ENCODE measurements around the gene DPYD. TPM values are rescaled to one million over a fixed set of nuclear protein-coding genes. Genes with fewer than 3 reads are reported as not detected.

The DPYD gene
- total RNA-seq, 1 donor from 2014 or later, result 11.9 TPM

DNA sequence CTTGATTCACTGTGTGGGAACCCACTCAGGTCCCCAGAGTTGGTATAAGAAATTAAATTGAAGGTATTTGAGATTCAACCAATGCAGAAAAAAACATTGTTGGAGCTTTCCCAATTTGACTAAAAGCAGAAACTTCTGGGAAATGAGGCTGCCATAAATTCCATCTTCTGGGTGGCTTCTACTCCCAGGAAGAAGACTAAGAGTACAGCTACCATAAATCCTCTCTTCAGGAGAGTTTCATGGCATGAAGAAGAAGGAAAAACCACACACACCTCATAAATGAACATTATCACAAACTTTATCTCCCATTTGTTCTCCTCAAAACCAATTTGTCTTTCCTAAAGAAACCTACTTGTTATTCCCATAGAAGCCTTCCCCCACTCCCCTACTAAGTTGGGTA is 283.9 kb downstream of the DPYD start:
- no peak for DNase-seq (ENCODE audit: low spot score)
- no peak overlapping the region for H3K27ac Mint-ChIP-seq
- no peak overlapping the region for H3K4me3 Mint-ChIP-seq (ENCODE audit: low read depth)
- intact Hi-C loops (cut with micrococcal nuclease), result no loop called here
- H3K4me1 Mint-ChIP-seq (ENCODE audit: low read depth), result peaks cover 4% of the 10 kb centered on the region
- no peaks in the 10 kb centered on the region for H3K36me3 Mint-ChIP-seq (ENCODE audit: low read depth)
- no peaks in the 10 kb centered on the region for H3K27me3 Mint-ChIP-seq (ENCODE audit: low read depth)
- no peaks in the 10 kb centered on the region for H3K9me3 Mint-ChIP-seq

DNA sequence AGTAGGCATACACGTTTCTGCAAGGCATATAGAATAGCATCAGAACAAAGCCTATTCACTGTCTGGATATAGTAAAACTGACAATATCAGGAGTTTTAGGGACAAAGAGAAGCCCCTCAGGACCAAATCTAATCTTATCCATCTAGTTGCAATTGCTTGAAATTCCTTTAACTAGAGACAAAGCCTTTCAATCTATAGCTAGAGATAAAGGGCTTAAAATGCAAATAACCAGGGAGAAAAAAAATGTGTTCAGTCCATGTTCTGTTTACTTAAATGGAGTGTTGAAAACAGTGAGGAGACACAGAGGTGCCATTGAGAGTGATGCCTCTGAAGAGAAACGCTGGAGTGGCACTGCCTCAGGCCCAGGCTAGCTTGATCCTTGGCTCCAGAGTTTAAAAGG is 286.1 kb downstream of the DPYD start:
- no peaks in the 10 kb centered on the region for H3K4me1 Mint-ChIP-seq (ENCODE audit: low read depth)
- intact Hi-C loops (cut with micrococcal nuclease), result no loop called here
- H3K27ac Mint-ChIP-seq, result no peak overlapping the region
- DNase-seq (ENCODE audit: low spot score), result no peak
- no peaks in the 10 kb centered on the region for H3K9me3 Mint-ChIP-seq
- no peaks in the 10 kb centered on the region for H3K27me3 Mint-ChIP-seq (ENCODE audit: low read depth)
- H3K4me3 Mint-ChIP-seq (ENCODE audit: low read depth), result no peak overlapping the region
- H3K36me3 Mint-ChIP-seq (ENCODE audit: low read depth), result no peaks in the 10 kb centered on the region

DNA sequence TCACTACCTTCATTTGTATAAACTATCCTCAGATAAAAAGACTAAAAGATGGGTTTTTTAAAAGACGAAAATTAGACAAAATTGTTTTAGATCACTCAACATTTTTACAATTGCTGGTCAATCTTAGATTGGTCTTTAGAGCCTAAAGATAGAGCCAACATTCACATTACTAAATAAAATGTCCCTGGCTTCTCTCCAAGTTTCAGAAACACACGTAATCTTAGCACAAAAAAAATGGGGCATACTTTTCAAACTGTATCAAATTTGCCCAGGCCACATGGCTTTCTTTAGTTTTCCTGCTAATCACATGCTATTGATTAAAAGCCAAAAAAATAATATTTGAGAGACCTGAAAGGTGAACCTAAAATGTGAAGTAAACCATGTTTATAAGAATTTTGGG is 288.1 kb downstream of the DPYD start:
- DNase-seq (ENCODE audit: low spot score), result no peak
- Mint-ChIP-seq H3K9me3 (no peaks in the 10 kb centered on the region), H3K27me3 (ENCODE audit: low read depth) (no peaks in the 10 kb centered on the region), H3K27ac (no peak overlapping the region), H3K36me3 (ENCODE audit: low read depth) (no peaks in the 10 kb centered on the region), H3K4me1 (ENCODE audit: low read depth) (no peaks in the 10 kb centered on the region), H3K4me3 (ENCODE audit: low read depth) (no peak overlapping the region)
- intact Hi-C loops (cut with micrococcal nuclease), result no loop called here

DNA sequence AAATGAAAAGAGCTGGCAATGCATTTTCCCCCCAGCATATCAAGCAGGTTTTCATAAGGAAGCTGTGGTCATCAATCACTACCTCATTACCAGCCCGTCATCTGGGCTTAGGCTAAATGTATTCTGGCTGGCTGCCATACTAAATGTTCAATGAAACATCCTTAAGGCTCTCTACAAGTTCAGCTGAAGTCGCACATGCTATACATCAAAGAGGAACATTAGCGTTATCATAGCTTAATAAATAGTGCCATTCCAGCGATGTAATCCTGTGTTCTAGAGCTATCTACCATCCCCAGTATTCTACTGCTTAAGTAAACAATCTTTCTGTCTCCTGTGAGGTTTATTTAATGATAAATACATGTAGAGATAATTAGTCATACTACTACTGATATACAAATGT is 288.8 kb downstream of the DPYD start:
- Mint-ChIP-seq H3K4me1 (ENCODE audit: low read depth) (no peaks in the 10 kb centered on the region), H3K36me3 (ENCODE audit: low read depth) (no peaks in the 10 kb centered on the region), H3K27me3 (ENCODE audit: low read depth) (no peaks in the 10 kb centered on the region), H3K4me3 (ENCODE audit: low read depth) (no peak overlapping the region), H3K27ac (no peak overlapping the region), H3K9me3 (no peaks in the 10 kb centered on the region)
- no peak for DNase-seq (ENCODE audit: low spot score)
- intact Hi-C loops (cut with micrococcal nuclease), result no loop called here

GRCh38 chr1:97630948-97631347 is 289.9 kb downstream of the DPYD start:
- no peaks in the 10 kb centered on the region for H3K27me3 Mint-ChIP-seq (ENCODE audit: low read depth)

DNA sequence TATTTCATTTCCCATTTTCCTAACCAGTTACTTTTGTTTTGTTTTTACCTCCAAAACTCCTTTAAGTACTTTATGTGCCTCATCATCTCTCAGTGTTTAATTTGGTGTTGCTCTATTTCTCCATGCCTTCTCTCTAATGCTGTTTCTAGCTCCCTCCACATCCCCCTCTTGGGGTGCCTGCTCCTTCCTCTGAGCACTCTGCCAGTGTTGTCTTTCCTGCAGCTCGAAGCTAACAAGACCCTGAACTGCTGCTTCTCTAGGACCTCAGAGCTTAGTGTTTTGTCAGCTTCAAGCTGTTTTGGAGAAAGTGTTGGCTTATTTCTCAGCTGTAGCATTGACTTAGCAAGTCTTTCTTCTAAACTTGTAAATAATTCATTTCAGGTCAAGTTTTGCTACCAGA is 290.6 kb downstream of the DPYD start:
- H3K27ac Mint-ChIP-seq, result no peak overlapping the region
- DNase-seq (ENCODE audit: low spot score), result no peak
- H3K4me1 Mint-ChIP-seq (ENCODE audit: low read depth), result no peaks in the 10 kb centered on the region
- no peaks in the 10 kb centered on the region for H3K9me3 Mint-ChIP-seq
- H3K36me3 Mint-ChIP-seq (ENCODE audit: low read depth), result no peaks in the 10 kb centered on the region
- H3K27me3 Mint-ChIP-seq (ENCODE audit: low read depth), result no peaks in the 10 kb centered on the region
- intact Hi-C loops (cut with micrococcal nuclease), result no loop called here
- no peak overlapping the region for H3K4me3 Mint-ChIP-seq (ENCODE audit: low read depth)

More at GRCh38 chr1:97630948-97631347, 289.9 kb downstream of the DPYD start:
- no peaks in the 10 kb centered on the region for H3K9me3 Mint-ChIP-seq
- H3K4me1 Mint-ChIP-seq (ENCODE audit: low read depth), result no peaks in the 10 kb centered on the region
- no peak for DNase-seq (ENCODE audit: low spot score)
- H3K36me3 Mint-ChIP-seq (ENCODE audit: low read depth), result no peaks in the 10 kb centered on the region
- no peak overlapping the region for H3K27ac Mint-ChIP-seq
- no peak overlapping the region for H3K4me3 Mint-ChIP-seq (ENCODE audit: low read depth)
- intact Hi-C loops (cut with micrococcal nuclease), result no loop called here

DNA sequence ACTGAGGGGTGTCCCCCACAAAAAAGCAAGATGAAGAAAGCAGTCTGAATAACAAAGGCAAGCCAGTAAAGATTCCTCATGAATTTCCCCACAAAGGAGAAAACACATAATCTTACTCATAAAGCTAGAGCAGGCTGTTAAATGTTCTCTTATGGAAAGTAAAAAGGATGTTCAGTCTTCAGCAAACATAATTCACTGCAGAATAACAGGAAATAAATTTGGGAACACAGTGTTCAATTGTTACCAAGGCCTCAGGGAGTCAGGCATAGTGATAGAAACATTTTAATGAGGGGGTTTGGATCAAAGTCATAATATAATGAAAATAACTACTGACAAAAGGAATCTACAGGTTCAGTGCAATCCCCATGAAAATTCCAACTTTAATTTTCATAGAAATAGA is 297.6 kb downstream of the DPYD start:
- intact Hi-C loops (cut with micrococcal nuclease), result no loop called here
- H3K36me3 Mint-ChIP-seq (ENCODE audit: low read depth), result no peaks in the 10 kb centered on the region
- no peak overlapping the region for H3K27ac Mint-ChIP-seq
- no peak overlapping the region for H3K4me3 Mint-ChIP-seq (ENCODE audit: low read depth)
- no peaks in the 10 kb centered on the region for H3K9me3 Mint-ChIP-seq
- no peak for DNase-seq (ENCODE audit: low spot score)
- no peaks in the 10 kb centered on the region for H3K27me3 Mint-ChIP-seq (ENCODE audit: low read depth)
- H3K4me1 Mint-ChIP-seq (ENCODE audit: low read depth), result no peaks in the 10 kb centered on the region

DNA sequence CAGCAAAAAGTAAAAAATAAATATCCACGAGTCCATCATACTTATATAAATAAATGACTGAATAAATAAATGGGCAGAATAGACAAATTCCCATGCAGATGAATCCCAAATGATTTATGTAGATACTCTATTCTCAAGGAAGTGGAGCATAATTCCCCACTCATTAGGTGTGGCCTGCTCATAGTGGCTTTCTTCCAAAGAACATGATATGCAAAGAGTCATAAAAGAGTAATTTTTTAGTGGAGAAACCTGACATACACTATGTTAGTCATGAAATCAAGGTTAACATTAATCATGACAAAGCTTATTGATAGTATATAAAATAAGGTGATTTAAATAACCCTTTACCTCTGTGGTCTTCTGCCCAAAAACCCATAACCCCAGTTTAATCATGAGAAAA is 298.9 kb downstream of the DPYD start:
- intact Hi-C loops (cut with micrococcal nuclease), result no loop called here
- H3K36me3 Mint-ChIP-seq (ENCODE audit: low read depth), result no peaks in the 10 kb centered on the region
- H3K4me1 Mint-ChIP-seq (ENCODE audit: low read depth), result no peaks in the 10 kb centered on the region
- no peak for DNase-seq (ENCODE audit: low spot score)
- no peaks in the 10 kb centered on the region for H3K27me3 Mint-ChIP-seq (ENCODE audit: low read depth)
- H3K4me3 Mint-ChIP-seq (ENCODE audit: low read depth), result no peak overlapping the region
- no peaks in the 10 kb centered on the region for H3K9me3 Mint-ChIP-seq
- H3K27ac Mint-ChIP-seq, result no peak overlapping the region

GRCh38 chr1:97619706-97620105 is 301.1 kb downstream of the DPYD start:
- Mint-ChIP-seq H3K9me3 (no peaks in the 10 kb centered on the region), H3K4me3 (ENCODE audit: low read depth) (no peak overlapping the region), H3K27ac (no peak overlapping the region), H3K27me3 (ENCODE audit: low read depth) (no peaks in the 10 kb centered on the region), H3K4me1 (ENCODE audit: low read depth) (no peaks in the 10 kb centered on the region), H3K36me3 (ENCODE audit: low read depth) (no peaks in the 10 kb centered on the region)
- no peak for DNase-seq (ENCODE audit: low spot score)
- intact Hi-C loops (cut with micrococcal nuclease), result no loop called here

DNA sequence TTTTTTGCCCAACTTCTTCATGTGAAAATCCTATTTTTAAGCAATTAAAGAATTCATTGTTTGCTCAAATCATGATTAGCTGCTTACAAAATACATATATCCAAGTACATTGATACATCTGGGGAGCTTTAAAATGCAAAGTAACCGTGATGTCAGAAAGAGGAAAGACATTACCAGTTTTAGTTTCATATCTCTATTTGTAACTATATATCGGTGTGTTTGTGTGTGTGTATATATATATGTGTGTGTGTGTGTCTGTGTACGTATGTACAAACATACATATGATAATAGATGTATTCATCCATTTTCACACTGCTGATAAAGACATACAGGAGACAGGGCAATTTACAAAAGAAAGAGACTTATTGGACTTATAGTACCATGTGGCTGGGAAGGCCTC is 310.1 kb downstream of the DPYD start:
- DNase-seq (ENCODE audit: low spot score), result no peak
- intact Hi-C loops (cut with micrococcal nuclease), result no loop called here
- Mint-ChIP-seq H3K27ac (no peak overlapping the region), H3K27me3 (ENCODE audit: low read depth) (no peaks in the 10 kb centered on the region), H3K4me3 (ENCODE audit: low read depth) (no peak overlapping the region), H3K4me1 (ENCODE audit: low read depth) (no peaks in the 10 kb centered on the region), H3K36me3 (ENCODE audit: low read depth) (no peaks in the 10 kb centered on the region), H3K9me3 (no peaks in the 10 kb centered on the region)

DNA sequence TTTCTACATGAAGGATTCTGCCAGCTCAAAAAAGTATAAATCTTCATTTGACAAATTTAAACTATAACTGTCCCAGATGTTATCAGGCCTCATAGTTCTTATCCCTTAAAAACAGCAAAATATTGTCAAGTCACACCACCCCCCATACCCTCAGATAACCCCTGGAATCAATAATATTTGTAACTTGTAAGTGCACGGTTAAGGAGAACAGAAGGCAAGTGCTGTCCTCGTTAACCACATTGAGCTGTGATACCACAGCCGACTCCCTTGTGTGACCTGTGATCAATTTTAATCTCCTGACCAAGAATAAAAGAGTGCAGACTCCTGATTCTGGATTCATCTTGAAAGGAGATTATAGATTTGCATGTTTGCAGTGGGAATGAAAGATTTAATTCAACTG is 310.7 kb downstream of the DPYD start:
- intact Hi-C loops (cut with micrococcal nuclease), result no loop called here
- Mint-ChIP-seq H3K36me3 (ENCODE audit: low read depth) (no peaks in the 10 kb centered on the region), H3K9me3 (no peaks in the 10 kb centered on the region), H3K4me1 (ENCODE audit: low read depth) (peaks cover 2% of the 10 kb centered on the region), H3K27me3 (ENCODE audit: low read depth) (no peaks in the 10 kb centered on the region), H3K27ac (no peak overlapping the region), H3K4me3 (ENCODE audit: low read depth) (no peak overlapping the region)
- no peak for DNase-seq (ENCODE audit: low spot score)

DNA sequence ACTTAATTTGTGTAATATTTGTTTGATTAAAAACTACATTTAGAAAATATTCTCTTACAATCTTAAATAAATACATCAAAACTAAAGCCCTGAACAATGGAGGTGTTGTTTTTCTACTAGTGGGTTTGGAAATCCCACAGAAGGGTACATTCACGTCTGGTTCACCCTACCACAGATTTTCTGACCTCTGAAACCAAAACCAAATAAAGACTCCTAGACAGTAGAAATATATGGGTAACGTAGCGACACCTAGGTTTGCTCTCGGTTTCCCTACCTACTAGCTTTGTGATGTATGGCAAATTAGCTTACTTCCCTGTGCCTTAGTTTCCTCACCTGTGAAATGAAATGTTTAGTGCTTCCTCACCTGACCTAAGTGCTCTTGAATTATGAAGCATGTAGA is 312.6 kb downstream of the DPYD start:
- H3K36me3 Mint-ChIP-seq (ENCODE audit: low read depth), result no peaks in the 10 kb centered on the region
- intact Hi-C loops (cut with micrococcal nuclease), result no loop called here
- H3K4me1 Mint-ChIP-seq (ENCODE audit: low read depth), result peaks cover 2% of the 10 kb centered on the region
- no peak for DNase-seq (ENCODE audit: low spot score)
- H3K4me3 Mint-ChIP-seq (ENCODE audit: low read depth), result no peak overlapping the region
- no peaks in the 10 kb centered on the region for H3K27me3 Mint-ChIP-seq (ENCODE audit: low read depth)
- no peak overlapping the region for H3K27ac Mint-ChIP-seq
- no peaks in the 10 kb centered on the region for H3K9me3 Mint-ChIP-seq

GRCh38 chr1:97603776-97604175 is 317.1 kb downstream of the DPYD start:
- intact Hi-C loops (cut with micrococcal nuclease), result no loop called here
- Mint-ChIP-seq H3K27me3 (ENCODE audit: low read depth) (no peaks in the 10 kb centered on the region), H3K9me3 (no peaks in the 10 kb centered on the region), H3K4me3 (ENCODE audit: low read depth) (no peak overlapping the region), H3K4me1 (ENCODE audit: low read depth) (peaks cover 2% of the 10 kb centered on the region), H3K27ac (no peak overlapping the region), H3K36me3 (ENCODE audit: low read depth) (no peaks in the 10 kb centered on the region)
- DNase-seq (ENCODE audit: low spot score), result no peak

DNA sequence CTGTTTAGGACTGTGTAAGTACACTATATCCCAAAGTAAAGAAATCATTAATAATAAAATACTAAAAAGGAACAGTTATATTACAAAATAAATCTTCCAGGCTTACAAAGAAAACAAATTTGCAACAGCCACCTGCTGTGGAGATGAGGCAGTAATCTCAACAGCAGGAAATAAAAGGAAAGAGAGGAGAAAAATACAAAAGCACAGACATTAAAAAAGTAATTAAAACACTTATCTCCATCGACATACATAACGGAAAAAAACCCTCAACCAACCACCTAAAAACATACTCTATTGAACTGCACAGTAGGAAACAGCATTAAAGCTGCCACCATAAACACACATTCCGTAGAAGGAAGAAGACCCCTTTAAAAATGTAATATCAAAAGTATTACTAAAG is 317.6 kb downstream of the DPYD start:
- no peaks in the 10 kb centered on the region for H3K9me3 Mint-ChIP-seq
- no peaks in the 10 kb centered on the region for H3K36me3 Mint-ChIP-seq (ENCODE audit: low read depth)
- H3K4me3 Mint-ChIP-seq (ENCODE audit: low read depth), result no peak overlapping the region
- DNase-seq (ENCODE audit: low spot score), result no peak
- H3K4me1 Mint-ChIP-seq (ENCODE audit: low read depth), result peaks cover 2% of the 10 kb centered on the region
- intact Hi-C loops (cut with micrococcal nuclease), result no loop called here
- H3K27ac Mint-ChIP-seq, result no peak overlapping the region
- no peaks in the 10 kb centered on the region for H3K27me3 Mint-ChIP-seq (ENCODE audit: low read depth)
